ENCODE data around the gene EHMT1. TPM values are rescaled to one million over a fixed set of nuclear protein-coding genes. Genes with fewer than 3 reads are reported as not detected.
"Not testable (repeated sequence)": the region's sequence is repeated elsewhere in the genome, so short reads cannot be mapped to it uniquely, and the experiment has no call there.

Gene EHMT1
- total RNA-seq, 1 donor from 2014 or later = 45.3 TPM

- H3K27me3 ChIP-seq (ENCODE audit: control insufficient read depth, insufficient read depth, low read length) = no peaks in the 10 kb centered on the region
- H3K36me3 ChIP-seq (ENCODE audit: control insufficient read depth, insufficient read depth, low read length) = peaks cover 10% of the 10 kb centered on the region
- FAIRE-seq (no peak), DNase-seq (ENCODE audit: low read depth) (no peak)
- H3K4me3 ChIP-seq (ENCODE audit: low read depth, low read length) = no peak overlapping the region
- TF ChIP-seq CTCF (IDR thresholded peaks at IDR 0.05; ENCODE audit: insufficient read depth, low read length, severe bottlenecking) = no peak
These were observed 183.2 kb downstream of the EHMT1 start for GRCh38 chr9:137802021-137802420.

GRCh38 chr9:137802521-137803243 lies 183.9 kb downstream of the EHMT1 start:
- FAIRE-seq (no peak), DNase-seq (ENCODE audit: low read depth) (peak; percentile 8)
- no peak overlapping the region for H3K4me3 ChIP-seq (ENCODE audit: low read depth, low read length)
- peaks cover 10% of the 10 kb centered on the region for H3K36me3 ChIP-seq (ENCODE audit: control insufficient read depth, insufficient read depth, low read length)
- no peaks in the 10 kb centered on the region for H3K27me3 ChIP-seq (ENCODE audit: control insufficient read depth, insufficient read depth, low read length)
- no peak for TF ChIP-seq CTCF (IDR thresholded peaks at IDR 0.05; ENCODE audit: insufficient read depth, low read length, severe bottlenecking)

GRCh38 chr9:137804908-137805630 lies 186.3 kb downstream of the EHMT1 start:
- DNase-seq (ENCODE audit: low read depth) = peak; percentile 72
- FAIRE-seq = peak; percentile 96
- H3K27me3 ChIP-seq (ENCODE audit: control insufficient read depth, insufficient read depth, low read length) = no peaks in the 10 kb centered on the region
- H3K4me3 ChIP-seq (ENCODE audit: low read depth, low read length) = no peak overlapping the region
- H3K36me3 ChIP-seq (ENCODE audit: control insufficient read depth, insufficient read depth, low read length) = peaks cover 3% of the 10 kb centered on the region
- no peak for TF ChIP-seq CTCF (IDR thresholded peaks at IDR 0.05; ENCODE audit: insufficient read depth, low read length, severe bottlenecking)

GRCh38 chr9:137807721-137808703 lies 189.2 kb downstream of the EHMT1 start:
- FAIRE-seq (peak; percentile 28), DNase-seq (ENCODE audit: low read depth) (no peak)
- H3K27me3 ChIP-seq (ENCODE audit: control insufficient read depth, insufficient read depth, low read length) = no peaks in the 10 kb centered on the region
- H3K4me3 ChIP-seq (ENCODE audit: low read depth, low read length) = no peak overlapping the region
- peaks cover 4% of the 10 kb centered on the region for H3K36me3 ChIP-seq (ENCODE audit: control insufficient read depth, insufficient read depth, low read length)
- no peak for TF ChIP-seq CTCF (IDR thresholded peaks at IDR 0.05; ENCODE audit: insufficient read depth, low read length, severe bottlenecking)

- peaks cover 7% of the 10 kb centered on the region for H3K36me3 ChIP-seq (ENCODE audit: control insufficient read depth, insufficient read depth, low read length)
- TF ChIP-seq CTCF (IDR thresholded peaks at IDR 0.05; ENCODE audit: insufficient read depth, low read length, severe bottlenecking) = no peak
- no peaks in the 10 kb centered on the region for H3K27me3 ChIP-seq (ENCODE audit: control insufficient read depth, insufficient read depth, low read length)
- DNase-seq (ENCODE audit: low read depth) (no peak), FAIRE-seq (no peak)
- H3K4me3 ChIP-seq (ENCODE audit: low read depth, low read length) = no peak overlapping the region
These were observed 190.3 kb downstream of the EHMT1 start for GRCh38 chr9:137809040-137809576.

- not testable (repeated sequence) for H3K4me3 ChIP-seq (ENCODE audit: low read depth, low read length); DNase-seq (ENCODE audit: low read depth); H3K27me3 ChIP-seq (ENCODE audit: control insufficient read depth, insufficient read depth, low read length)
- FAIRE-seq = peak; percentile 73
- H3K36me3 ChIP-seq (ENCODE audit: control insufficient read depth, insufficient read depth, low read length) = peaks cover 14% of the 10 kb centered on the region
These were observed 191.1 kb downstream of the EHMT1 start for GRCh38 chr9:137809726-137810450.

All from bronchial epithelial cell (primary cell).